HG02798 (cell line): Measurements from ENCODE around the gene C1QL4.
"Not testable (repeated sequence)": the region's sequence is repeated elsewhere in the genome, so short reads cannot be mapped to it uniquely, and the experiment has no call there.

Experiments used
- ATAC-seq: cut with Tn5 transposase; IDR thresholded peaks from one replicate; pipeline ENCODE4 v1.9.1; 2021; ENCODE audit warnings: mild to moderate bottlenecking; ENCODE audit not compliant: unreplicated experiment, poor library complexity

C1QL4 gene

GRCh38 chr12:49335118-49335954, 1.7 kb downstream of the C1QL4 start:
- ATAC-seq: no peak

GRCh38 chr12:49334681-49335080, 2.3 kb downstream of the C1QL4 start:
- ATAC-seq: no peak

DNA sequence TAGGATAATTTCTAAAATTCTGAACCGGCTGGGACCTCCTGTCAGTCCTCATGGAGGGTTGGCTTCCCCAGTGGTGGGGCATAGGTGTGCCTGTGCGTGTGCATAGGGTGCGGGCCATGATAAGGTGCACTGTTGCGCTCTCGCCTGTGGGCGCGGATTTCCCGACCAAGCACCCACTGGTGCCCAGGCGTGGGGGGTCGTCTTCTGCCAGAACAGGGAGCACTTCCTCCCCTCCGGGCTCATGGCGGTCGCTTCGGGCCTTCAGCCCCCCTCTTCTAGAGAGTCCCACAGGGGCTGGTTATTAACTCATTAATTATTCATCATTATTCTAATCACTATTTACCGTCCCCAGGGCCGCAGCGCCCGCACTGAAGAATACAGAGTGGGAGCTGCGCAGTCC, 2.8 kb downstream of the C1QL4 start:
- no peak for ATAC-seq

DNA sequence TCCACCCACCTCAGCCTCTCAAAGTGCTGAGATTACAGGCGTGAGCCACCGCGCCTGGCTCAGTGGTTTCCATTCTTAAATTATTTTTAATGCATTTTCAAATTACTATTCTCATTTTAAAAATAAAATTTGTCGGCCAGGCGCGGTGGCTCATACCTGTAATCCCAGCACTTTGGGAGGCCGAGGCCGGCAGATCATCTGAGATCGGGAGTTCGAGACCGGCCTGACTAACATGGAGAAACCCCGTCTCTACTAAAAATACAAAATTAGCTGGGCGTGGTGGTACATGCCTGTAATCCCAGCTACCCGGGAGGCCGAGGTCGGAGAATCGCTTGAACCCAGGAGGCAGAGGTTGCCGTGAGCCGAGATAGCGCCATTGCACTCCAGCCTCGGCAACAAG, 3.2 kb downstream of the C1QL4 start:
- not testable (repeated sequence) for ATAC-seq

DNA sequence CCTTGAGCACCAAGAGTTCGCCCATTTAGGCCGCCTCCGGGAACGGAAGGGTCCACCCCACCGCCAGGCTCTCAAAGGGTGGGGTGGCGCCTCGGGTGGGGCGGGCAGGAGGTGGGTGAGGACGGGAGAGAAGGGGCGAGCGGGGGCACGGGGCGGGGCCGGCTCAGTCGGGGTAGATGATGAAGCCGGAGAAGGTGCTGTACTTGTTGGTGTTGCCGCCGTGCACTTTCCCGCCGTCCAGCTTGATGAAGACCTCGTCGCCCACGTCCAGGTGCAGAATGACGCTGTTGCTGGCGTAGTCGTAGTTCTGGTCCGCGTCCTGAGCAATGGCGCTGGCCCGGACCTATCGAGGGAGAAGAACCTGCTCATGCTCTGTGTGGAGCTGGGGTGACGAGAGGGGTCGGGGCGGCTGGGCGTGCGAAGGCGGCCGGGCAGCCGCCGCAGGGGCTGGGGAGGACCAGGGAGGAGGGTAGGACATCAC, 4.1 kb downstream of the C1QL4 start:
- ATAC-seq: no peak

GRCh38 chr12:49332441-49332861, 4.5 kb downstream of the C1QL4 start:
- ATAC-seq: no peak

GRCh38 chr12:49331380-49332222, 5.4 kb downstream of the C1QL4 start:
- no peak for ATAC-seq

GRCh38 chr12:49330631-49331379, 6.2 kb downstream of the C1QL4 start:
- no peak for ATAC-seq

- ATAC-seq: no peak
Measured at GRCh38 chr12:49330032-49330619, 6.9 kb downstream of the C1QL4 start.

DNA sequence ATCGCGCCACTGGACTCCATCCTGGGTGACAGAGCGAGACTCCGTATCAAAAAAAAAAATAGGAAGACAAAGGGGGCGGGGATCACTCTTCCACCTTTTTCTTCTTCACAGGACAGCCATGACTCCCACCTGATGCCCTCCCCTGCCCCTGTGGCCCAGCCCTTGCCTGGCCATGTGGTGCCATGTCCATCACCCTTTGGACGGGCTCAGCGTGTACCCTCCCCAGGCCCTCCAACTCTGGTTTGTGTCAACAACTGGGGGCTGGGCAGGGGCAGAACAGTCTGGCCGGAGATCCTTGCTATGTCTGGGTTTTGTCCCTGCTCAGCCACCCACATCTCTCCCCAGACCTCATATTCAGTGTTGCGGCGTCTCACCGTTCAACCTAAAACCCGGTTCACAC, 8.2 kb downstream of the C1QL4 start:
- no peak for ATAC-seq

GRCh38 chr12:49327887-49328286, 9.1 kb downstream of the C1QL4 start:
- no peak for ATAC-seq

DNA sequence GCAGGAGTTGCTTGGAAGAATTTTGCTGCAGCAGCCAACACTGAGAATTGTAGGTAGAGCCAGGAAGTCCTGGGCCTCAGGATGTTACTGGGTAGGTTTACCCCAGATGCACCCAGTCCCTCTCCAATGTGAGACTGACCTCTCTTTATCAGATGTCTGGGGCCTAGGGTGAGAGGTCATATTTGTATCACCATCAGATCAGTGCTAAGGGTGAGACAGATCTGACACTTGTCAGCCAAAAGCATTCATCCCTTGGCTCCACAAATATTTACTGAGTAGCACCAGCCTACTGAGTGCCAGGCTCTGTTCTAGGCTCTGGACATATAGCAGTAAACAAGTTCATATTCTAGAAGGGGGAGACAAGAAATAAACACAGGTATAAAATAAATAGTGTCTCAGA, 9.6 kb downstream of the C1QL4 start:
- no peak for ATAC-seq

- ATAC-seq: no peak
Measured at GRCh38 chr12:49325606-49326005, 11.4 kb downstream of the C1QL4 start.

- no peak for ATAC-seq
Measured at GRCh38 chr12:49323524-49324097, 13.4 kb downstream of the C1QL4 start.

GRCh38 chr12:49322708-49323523, 14.1 kb downstream of the C1QL4 start, which contains the start of gene TROAP:
TSS of gene TROAP (plus strand) at chr12:49323255. CDS start at chr12:49323609, 354 bp downstream.
- ATAC-seq: peak; percentile 99

DNA sequence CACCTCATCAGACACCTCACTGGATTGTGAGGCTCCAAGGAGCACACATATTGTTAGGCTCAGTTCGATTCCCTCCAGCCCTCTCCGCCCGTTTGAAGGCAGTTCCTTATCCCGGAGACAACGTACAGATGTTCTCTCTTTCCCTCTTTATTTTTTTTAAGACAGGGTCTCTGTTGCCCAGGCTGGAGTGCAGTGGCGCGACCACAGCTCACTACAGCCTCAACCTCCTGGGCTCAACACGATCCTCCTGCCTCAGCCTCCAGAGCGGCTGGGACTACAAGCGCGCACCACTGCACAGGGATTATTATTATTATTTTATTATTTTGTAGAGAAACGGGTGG, 14.7 kb downstream of the C1QL4 start:
- no peak for ATAC-seq

DNA sequence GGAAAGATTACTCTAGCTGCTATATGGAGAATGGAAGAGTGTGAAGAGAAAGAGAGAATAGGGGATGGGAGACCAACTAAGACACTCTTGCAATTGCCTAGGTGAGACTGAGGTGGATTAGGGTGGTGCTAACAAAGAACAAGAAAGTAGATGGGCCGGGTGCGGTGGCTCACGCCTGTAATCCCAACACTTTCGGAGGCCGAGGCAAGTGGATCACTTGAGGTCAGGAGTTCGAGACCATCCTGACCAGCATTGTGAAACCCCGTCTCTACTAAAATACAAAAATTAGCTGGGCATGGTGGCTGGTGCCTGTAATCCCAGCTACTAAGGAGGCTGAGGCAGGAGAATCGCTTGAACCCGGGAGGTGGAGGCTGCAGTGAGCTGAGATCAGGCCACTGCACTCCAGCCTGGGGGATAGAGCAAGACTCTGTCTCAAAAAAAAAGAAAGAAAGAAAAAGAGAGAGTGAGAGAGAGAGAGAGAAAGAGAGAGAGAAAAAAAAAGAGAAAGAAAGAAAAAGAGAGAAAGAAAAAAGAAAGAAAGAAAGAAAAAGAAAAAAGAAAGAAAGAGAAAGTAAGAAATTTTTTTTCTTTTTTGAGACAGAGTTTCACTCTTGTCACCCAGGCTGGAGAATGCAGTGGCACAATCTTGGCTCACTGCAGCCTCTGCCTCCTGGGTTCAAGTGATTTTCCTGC, 16.4 kb downstream of the C1QL4 start:
- not testable (repeated sequence) for ATAC-seq

- not testable (repeated sequence) for ATAC-seq
Measured at GRCh38 chr12:49317118-49317517, 19.9 kb downstream of the C1QL4 start.
